Kidney (tissue), 22 donors: Measurements from ENCODE around the gene TAF11L4. TPM values are rescaled to one million over a fixed set of nuclear protein-coding genes. Genes with fewer than 3 reads are reported as not detected.
A peak's percentile ranks its signal among the peaks of the same experiment; 100 is the strongest.
"Not testable (repeated sequence)": the region's sequence is repeated elsewhere in the genome, so short reads cannot be mapped to it uniquely, and the experiment has no call there.

Source experiments
- DNase-seq, 5 donors: peaks; one replicate each; pipeline ENCODE4 v3.0.0-alpha.2; 2013 to 2020
- FAIRE-seq: peaks from 2 replicates; lab custom pipeline; 2012; peaks lifted over from hg19 to GRCh38; lab: Jason Lieb, UNC
- H3K27ac ChIP-seq, 2 donors: one replicate each; pipeline ENCODE4 v1.7.0; 2013; ENCODE audit warnings: low read depth in 2 of 2, low read length in 2 of 2, inconsistent platforms in 1 of 2
- H3K27me3 ChIP-seq: one replicate; pipeline ENCODE4 v1.7.1; 2013; ENCODE audit warnings: low read length, inconsistent platforms; ENCODE audit not compliant: control insufficient read depth, insufficient read depth
- H3K36me3 ChIP-seq, 3 donors: one replicate each; pipeline versions ENCODE4 v1.7.0 to v1.7.1; 2013; ENCODE audit warnings: low read length in 3 of 3, control low read depth in 1 of 3, inconsistent platforms in 1 of 3; ENCODE audit not compliant: insufficient read depth in 3 of 3, control insufficient read depth in 2 of 3
- H3K4me1 ChIP-seq, 3 donors: one replicate each; pipeline versions ENCODE4 v1.7.0 to v1.7.1; 2013; ENCODE audit warnings: low read length in 3 of 3, inconsistent platforms in 1 of 3, low read depth in 1 of 3; ENCODE audit not compliant: control insufficient read depth in 2 of 3, insufficient read depth in 2 of 3
- H3K4me3 ChIP-seq, 3 donors: one replicate each; pipeline versions ENCODE4 v1.7.0 to v1.8.1; 2013; ENCODE audit warnings: low read length in 3 of 3, control low read depth in 1 of 3, inconsistent platforms in 1 of 3
- H3K9ac ChIP-seq, 3 donors: one replicate each; pipeline versions ENCODE4 v1.7.0 to v1.7.1; 2013; ENCODE audit warnings: low read length in 3 of 3, control low read depth in 1 of 3, inconsistent platforms in 1 of 3
- H3K9me3 ChIP-seq, 3 donors: one replicate each; pipeline versions ENCODE4 v1.7.0 to v1.7.1; 2013; ENCODE audit warnings: low read length in 3 of 3, control low read depth in 1 of 3, inconsistent platforms in 1 of 3; ENCODE audit not compliant: control insufficient read depth in 2 of 3, insufficient read depth in 1 of 3
- intact Hi-C: fragments of 100-400 bp; cut with DNase I; formaldehyde crosslinking; loops from one replicate; pipeline ENCODE4 v1.11.1; 2022
- long read RNA-seq, 10 donors: library from polyadenylated mRNA in 1 of 10; unstranded in 1 of 10; transcript quantifications; one replicate each; pipeline ENCODE4 v2.0.0 and lab custom pipeline, GENCODE V29; 2021 to 2026
- polyA plus RNA-seq: library from polyadenylated mRNA; stranded (reverse); fragments of 350-450 nt; fragmentation: Illumina TruSeq; extraction: RNeasy Lipid Tissue Mini Kit (QIAGEN cat#74804); gene quantifications from one replicate; pipeline ENCODE4 v1.2.3, GENCODE V29; 2014; ENCODE audit warnings: low read depth, low replicate concordance; ENCODE audit not compliant: insufficient read depth
- total RNA-seq: library from RNA; stranded (reverse); fragmentation: NEBNext Ultra II Directional; extraction: Animal tissue kit (Norgen Biotek cat#: 25700); gene quantifications from one replicate; pipeline ENCODE4 v1.2.1, GENCODE V29; 2021
- TF ChIP-seq, protein P1 (sequence below): IDR thresholded peaks from 3 replicates; pipeline ENCODE4 v1.5.1; 2012; ENCODE audit warnings: mild to moderate bottlenecking, moderate library complexity, borderline replicate concordance; ENCODE audit not compliant: insufficient read depth; ENCODE audit errors: extremely low read depth
- donor health status: control.
- donor health status: control.
- donor health status: control.
- donor health status: control.
- donor health status: control.
- donor health status: DM: yes; HTN: yes; CAD: no.
- donor health status: Normal renal cell carcinoma (clear cell type).

TAF11L4 gene
- not detected for total RNA-seq
- polyA plus RNA-seq: not detected
- long read RNA-seq, donor 1: 0 reads
- long read RNA-seq, donor 2: 0 reads
- long read RNA-seq, donor 3: 0 reads
- long read RNA-seq, donor 4: 0 reads
- long read RNA-seq, donor 5: 0 reads
- long read RNA-seq, donor 6: 0 reads
- long read RNA-seq, donor 7: 0 reads
- long read RNA-seq, donor 8, partial matches to known transcripts: 0 of 1 reads
- long read RNA-seq, donor 8, other reads (novel, unspliced or antisense): 0 of 1 reads
- long read RNA-seq, donor 9: 0 reads
- long read RNA-seq, donor 10: 0 reads

DNA sequence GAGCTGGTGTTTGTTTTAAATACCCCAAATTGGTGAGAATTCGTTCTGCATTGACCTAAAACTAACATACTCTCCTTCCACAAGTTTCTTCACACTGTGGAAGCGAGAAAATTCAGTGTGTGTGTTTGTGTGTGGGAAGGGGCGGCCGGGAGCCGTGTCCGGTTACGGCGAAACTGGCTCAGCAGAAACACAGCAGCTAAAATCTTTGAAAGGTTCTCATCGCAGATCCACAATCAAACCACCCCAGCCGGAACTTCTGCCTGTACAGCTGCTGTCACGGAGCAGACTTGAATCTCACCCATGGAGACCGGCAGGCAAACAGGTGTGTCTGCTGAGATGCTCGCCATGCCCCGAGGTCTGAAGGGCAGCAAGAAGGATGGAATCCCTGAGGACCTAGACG lies at the start of gene TAF11L4:
Gene TAF11L4, plus strand, starts transcription at position 301 of the 400 bp plus-strand sequence.
- H3K9me3 ChIP-seq, intact Hi-C loops, H3K36me3 ChIP-seq, H3K9ac ChIP-seq, H3K4me1 ChIP-seq, H3K27me3 ChIP-seq, H3K27ac ChIP-seq, DNase-seq, FAIRE-seq, H3K4me3 ChIP-seq: not testable (repeated sequence)

DNA sequence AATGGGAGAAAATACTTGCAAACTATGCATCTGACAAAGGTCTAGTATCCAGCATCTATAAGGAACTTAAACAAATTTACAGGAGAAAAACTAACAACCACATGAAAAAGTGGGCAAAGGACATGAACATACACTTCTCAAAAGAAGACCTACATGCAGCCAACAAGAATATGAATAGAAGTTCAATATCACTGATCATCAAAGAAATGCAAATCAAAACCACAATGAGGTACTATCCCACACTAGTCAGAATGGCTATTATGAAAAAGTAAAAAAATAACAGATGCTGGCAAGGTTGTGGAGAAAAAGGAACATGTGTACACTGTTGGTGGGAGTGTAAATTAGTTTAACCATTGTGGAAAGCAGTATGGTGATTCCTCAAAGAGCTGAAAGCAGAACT lies 46.5 kb upstream of the TAF11L4 start:
- H3K9ac ChIP-seq, H3K36me3 ChIP-seq, H3K27me3 ChIP-seq, intact Hi-C loops, H3K27ac ChIP-seq, H3K4me3 ChIP-seq, FAIRE-seq, H3K4me1 ChIP-seq, H3K9me3 ChIP-seq, DNase-seq: not testable (repeated sequence)

- no peak for FAIRE-seq
Measured at GRCh38 chr5:17477043-17477442, 44.6 kb upstream of the TAF11L4 start.

GRCh38 chr5:17477573-17478265 lies 43.9 kb upstream of the TAF11L4 start:
- peak in 3 of 5 donors; percentile 17 to 63 (median 56) for DNase-seq
- intact Hi-C loops: no loop called here

More at GRCh38 chr5:17477043-17477442, 44.6 kb upstream of the TAF11L4 start:
- no peaks in the 10 kb centered on the region for H3K9me3 ChIP-seq
- no peaks in the 10 kb centered on the region for H3K36me3 ChIP-seq
- no peaks in the 10 kb centered on the region for H3K4me1 ChIP-seq
- no peak overlapping the region for H3K27ac ChIP-seq
- TF ChIP-seq, protein P1, sequence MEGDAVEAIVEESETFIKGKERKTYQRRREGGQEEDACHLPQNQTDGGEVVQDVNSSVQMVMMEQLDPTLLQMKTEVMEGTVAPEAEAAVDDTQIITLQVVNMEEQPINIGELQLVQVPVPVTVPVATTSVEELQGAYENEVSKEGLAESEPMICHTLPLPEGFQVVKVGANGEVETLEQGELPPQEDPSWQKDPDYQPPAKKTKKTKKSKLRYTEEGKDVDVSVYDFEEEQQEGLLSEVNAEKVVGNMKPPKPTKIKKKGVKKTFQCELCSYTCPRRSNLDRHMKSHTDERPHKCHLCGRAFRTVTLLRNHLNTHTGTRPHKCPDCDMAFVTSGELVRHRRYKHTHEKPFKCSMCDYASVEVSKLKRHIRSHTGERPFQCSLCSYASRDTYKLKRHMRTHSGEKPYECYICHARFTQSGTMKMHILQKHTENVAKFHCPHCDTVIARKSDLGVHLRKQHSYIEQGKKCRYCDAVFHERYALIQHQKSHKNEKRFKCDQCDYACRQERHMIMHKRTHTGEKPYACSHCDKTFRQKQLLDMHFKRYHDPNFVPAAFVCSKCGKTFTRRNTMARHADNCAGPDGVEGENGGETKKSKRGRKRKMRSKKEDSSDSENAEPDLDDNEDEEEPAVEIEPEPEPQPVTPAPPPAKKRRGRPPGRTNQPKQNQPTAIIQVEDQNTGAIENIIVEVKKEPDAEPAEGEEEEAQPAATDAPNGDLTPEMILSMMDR: no peak
- no peak for DNase-seq
- intact Hi-C loops: no loop called here
- no peak overlapping the region for H3K4me3 ChIP-seq
- H3K9ac ChIP-seq: no peak overlapping the region
- no peaks in the 10 kb centered on the region for H3K27me3 ChIP-seq

More at GRCh38 chr5:17477573-17478265, 43.9 kb upstream of the TAF11L4 start:
- Histone ChIP-seq H3K4me1 (no peaks in the 10 kb centered on the region), H3K9ac (no peak overlapping the region), H3K9me3 (no peaks in the 10 kb centered on the region), H3K27ac (no peak overlapping the region), H3K36me3 (no peaks in the 10 kb centered on the region), H3K27me3 (no peaks in the 10 kb centered on the region), H3K4me3 (no peak overlapping the region)
- TF ChIP-seq, protein P1: no peak
- no peak for FAIRE-seq
